GM12873 (cell line): ENCODE data around the gene FNDC3A.

Experiments used
- CTCF ChIP-seq: IDR thresholded peaks from 2 replicates; pipeline ENCODE4 v1.5.1; 2012; ENCODE audit warnings: low read depth, mild to moderate bottlenecking, moderate library complexity, low read length, control low read depth; ENCODE audit not compliant: insufficient read depth; ENCODE audit errors: missing control alignments

FNDC3A gene

GRCh38 chr13:48993150-48993549, 17.4 kb downstream of the FNDC3A start:
- TF ChIP-seq CTCF: no peak

- no peak for TF ChIP-seq CTCF
Measured at GRCh38 chr13:48994706-48995105, 19.0 kb downstream of the FNDC3A start.

- TF ChIP-seq CTCF: no peak
Measured at GRCh38 chr13:48998641-48999292, 23.1 kb downstream of the FNDC3A start.

GRCh38 chr13:49000247-49000646, 24.5 kb downstream of the FNDC3A start:
- no peak for TF ChIP-seq CTCF

GRCh38 chr13:49020328-49020727, 44.6 kb downstream of the FNDC3A start:
- no peak for TF ChIP-seq CTCF

GRCh38 chr13:49020940-49021553, 45.3 kb downstream of the FNDC3A start:
- TF ChIP-seq CTCF: no peak

- TF ChIP-seq CTCF: no peak
Measured at GRCh38 chr13:49021953-49022352, 46.2 kb downstream of the FNDC3A start.
